DND-41 (cell line): ENCODE measurements around the gene LPGAT1.

Experiments
- ATAC-seq: fragments of 200-7000 bp; cut with Tn5 transposase; 3 replicates; pipeline ENCODE4 v1.9.1; 2021; ENCODE audit warnings: low read depth; ENCODE audit not compliant: insufficient read depth
- DNase-seq: peaks from one replicate; pipeline ENCODE4 v3.0.0-alpha.2; 2020
- H2AFZ ChIP-seq: 2 replicates; pipeline ENCODE4 v1.6.0; 2012; ENCODE audit warnings: low read depth, low read length
- H3K27ac ChIP-seq: 2 replicates; pipeline ENCODE4 v1.5.1; 2012; ENCODE audit warnings: low read length, inconsistent platforms
- H3K27me3 ChIP-seq: fragments of 200-600 bp; sonication (generic); 2 replicates; pipeline ENCODE4 v1.6.0; 2012; ENCODE audit warnings: low read length, mild to moderate bottlenecking, inconsistent platforms; ENCODE audit not compliant: insufficient read depth, poor library complexity
- H3K36me3 ChIP-seq: 2 replicates; pipeline ENCODE4 v1.5.1; 2012; ENCODE audit warnings: low read length, inconsistent platforms; ENCODE audit not compliant: insufficient read depth
- H3K4me1 ChIP-seq: 2 replicates; pipeline ENCODE4 v1.5.1; 2012; ENCODE audit warnings: mild to moderate bottlenecking, low read length; ENCODE audit not compliant: insufficient read depth
- H3K4me2 ChIP-seq: 2 replicates; pipeline ENCODE4 v1.6.0; 2012; ENCODE audit warnings: mild to moderate bottlenecking, moderate library complexity, low read length, inconsistent platforms; ENCODE audit not compliant: insufficient read depth
- H3K4me3 ChIP-seq, 2 experiments: fragments of 200-600 bp in 1 of 2; shearing (Covaris generic) in 1 of 2; 2 replicates each; pipeline ENCODE4 v1.5.1; 2012 to 2016; ENCODE audit warnings: inconsistent platforms in 2 of 2, low read length in 2 of 2, mild to moderate bottlenecking in 2 of 2, low read depth in 1 of 2, moderate library complexity in 1 of 2
- H3K79me2 ChIP-seq: 2 replicates; pipeline ENCODE4 v1.6.0; 2012; ENCODE audit warnings: low read length, inconsistent platforms; ENCODE audit not compliant: insufficient read depth
- H3K9ac ChIP-seq: 2 replicates; pipeline ENCODE4 v1.6.0; 2012; ENCODE audit warnings: low read depth, mild to moderate bottlenecking, inconsistent platforms, low read length, moderate library complexity
- H3K9me3 ChIP-seq: 2 replicates; pipeline ENCODE4 v1.5.1; 2012; ENCODE audit warnings: low read length, moderate library complexity, mild to moderate bottlenecking, inconsistent platforms; ENCODE audit not compliant: insufficient read depth, severe bottlenecking
- H4K20me1 ChIP-seq: 2 replicates; pipeline ENCODE4 v1.6.0; 2012; ENCODE audit warnings: low read length; ENCODE audit not compliant: insufficient read depth
- CTCF ChIP-seq: IDR thresholded peaks from 2 replicates; pipeline ENCODE4 v1.5.1; 2012; ENCODE audit warnings: borderline replicate concordance, low read length, moderate library complexity, mild to moderate bottlenecking; ENCODE audit not compliant: poor library complexity, severe bottlenecking; ENCODE audit errors: extremely low read depth
- EZH2 ChIP-seq: IDR thresholded peaks from 3 replicates; pipeline ENCODE4 v1.6.1; 2012; ENCODE audit warnings: borderline replicate concordance, low read depth, mild to moderate bottlenecking, moderate library complexity, low read length, inconsistent platforms; ENCODE audit not compliant: severe bottlenecking

Gene LPGAT1

GRCh38 chr1:211714154-211714553 lies 116.4 kb downstream of the LPGAT1 start:
- H4K20me1 ChIP-seq, result no peaks in the 10 kb centered on the region
- H3K27me3 ChIP-seq, result no peaks in the 10 kb centered on the region
- H3K9ac ChIP-seq, result no peak overlapping the region
- no peak overlapping the region for H2AFZ ChIP-seq
- H3K27ac ChIP-seq, result no peak overlapping the region
- H3K4me3 ChIP-seq, result no peak overlapping the region
- H3K9me3 ChIP-seq, result no peaks in the 10 kb centered on the region
- no peaks in the 10 kb centered on the region for H3K36me3 ChIP-seq
- ATAC-seq (no peak), DNase-seq (no peak)
- no peak for TF ChIP-seq EZH2
- no peak for TF ChIP-seq CTCF
- no peaks in the 10 kb centered on the region for H3K4me1 ChIP-seq
- H3K4me2 ChIP-seq, result no peak overlapping the region
- no peaks in the 10 kb centered on the region for H3K79me2 ChIP-seq

- Histone ChIP-seq H3K27me3 (no peaks in the 10 kb centered on the region), H2AFZ (no peak overlapping the region), H3K9me3 (no peaks in the 10 kb centered on the region), H3K4me2 (no peak overlapping the region), H3K27ac (no peak overlapping the region), H3K79me2 (no peaks in the 10 kb centered on the region), H3K4me3 (no peak overlapping the region), H3K36me3 (no peaks in the 10 kb centered on the region), H3K4me1 (no peaks in the 10 kb centered on the region), H4K20me1 (no peaks in the 10 kb centered on the region), H3K9ac (no peak overlapping the region)
- ATAC-seq (no peak), DNase-seq (no peak)
- TF ChIP-seq CTCF (no peak), EZH2 (no peak)
Observed at GRCh38 chr1:211713231-211713630, 117.3 kb downstream of the LPGAT1 start.

GRCh38 chr1:211711315-211711705 lies 119.3 kb downstream of the LPGAT1 start:
- H3K9me3 ChIP-seq, result no peaks in the 10 kb centered on the region
- no peak overlapping the region for H3K27ac ChIP-seq
- no peaks in the 10 kb centered on the region for H3K4me1 ChIP-seq
- no peak overlapping the region for H3K9ac ChIP-seq
- ATAC-seq, result no peak
- TF ChIP-seq EZH2 (no peak), CTCF (no peak)
- no peak for DNase-seq
- H4K20me1 ChIP-seq, result no peaks in the 10 kb centered on the region
- H3K27me3 ChIP-seq, result no peaks in the 10 kb centered on the region
- H3K4me3 ChIP-seq, result no peak overlapping the region
- H2AFZ ChIP-seq, result no peak overlapping the region; the same call in 1 of the 2 replicates
- no peaks in the 10 kb centered on the region for H3K79me2 ChIP-seq
- H3K36me3 ChIP-seq, result no peaks in the 10 kb centered on the region
- H3K4me2 ChIP-seq, result no peak overlapping the region

- ATAC-seq, result no peak
- TF ChIP-seq CTCF, result no peak
- Histone ChIP-seq H3K4me3 (no peak overlapping the region), H3K79me2 (no peaks in the 10 kb centered on the region), H4K20me1 (no peaks in the 10 kb centered on the region), H3K4me2 (no peak overlapping the region), H3K27me3 (no peaks in the 10 kb centered on the region), H3K36me3 (no peaks in the 10 kb centered on the region), H3K9ac (no peak overlapping the region), H3K4me1 (no peaks in the 10 kb centered on the region), H3K27ac (no peak overlapping the region), H2AFZ (no peak overlapping the region; the same call in 1 of the 2 replicates), H3K9me3 (no peaks in the 10 kb centered on the region)
- DNase-seq, result no peak
Observed at GRCh38 chr1:211710566-211711314, 119.8 kb downstream of the LPGAT1 start.
